ENCODE data around the gene BIN1. TPM values are rescaled to one million over a fixed set of nuclear protein-coding genes. Genes with fewer than 3 reads are reported as not detected.

The BIN1 gene
- total RNA-seq, 1 donor from 2014 or later: 15.8 TPM

DNA sequence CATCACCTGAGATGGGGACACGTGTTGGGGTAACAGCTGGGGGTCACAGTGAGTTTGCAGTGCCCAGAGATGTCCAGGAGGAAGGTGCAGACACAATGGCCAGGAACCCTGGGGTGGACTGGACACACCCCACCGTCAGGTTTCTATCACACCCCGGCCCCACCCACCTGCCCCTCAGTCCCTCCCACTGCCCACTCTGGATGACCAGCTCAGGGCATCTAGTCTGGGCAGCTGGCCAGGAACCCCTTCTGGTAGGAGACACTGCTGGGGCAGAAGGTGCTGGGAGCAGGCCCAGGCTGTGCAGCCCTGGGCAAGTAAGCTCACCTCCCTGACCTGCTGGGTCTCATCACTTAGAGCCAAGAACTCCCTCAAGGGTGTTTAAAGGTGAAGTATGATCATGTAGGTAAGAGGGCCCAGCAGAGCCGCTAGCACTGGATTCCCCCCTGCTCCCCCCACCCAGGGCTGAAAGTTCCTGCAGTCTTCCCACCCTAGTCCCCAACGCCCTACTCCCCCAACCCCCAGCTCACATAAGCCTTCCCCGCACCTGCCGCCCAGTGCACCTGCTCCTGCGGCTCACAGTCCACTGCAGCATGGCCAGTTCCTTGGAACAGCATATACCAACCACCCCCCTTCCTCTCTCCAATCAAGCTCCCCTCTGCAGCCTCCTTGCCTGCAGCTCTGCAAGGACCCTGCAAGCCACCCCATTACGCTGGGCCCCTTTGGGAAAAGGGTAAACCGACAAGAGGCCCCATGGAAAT lies 17.3 kb downstream of the BIN1 start:
- Histone ChIP-seq H3K36me3 (no peaks in the 10 kb centered on the region), H3K27ac (replicated peaks) (no peak overlapping the region), H3K4me3 (no peak overlapping the region), H3K27me3 (ENCODE audit: low read depth) (peaks cover 48% of the 10 kb centered on the region), H3K4me1 (peaks cover 46% of the 10 kb centered on the region), H3K9me3 (replicated peaks) (no peaks in the 10 kb centered on the region)
- no peak for DNase-seq
- TF ChIP-seq CTCF (IDR thresholded peaks at IDR 0.05; ENCODE audit: borderline replicate concordance): no peak
- intact Hi-C loops (cut with micrococcal nuclease): no loop called here

- no peak for DNase-seq
- Histone ChIP-seq H3K9me3 (replicated peaks) (no peaks in the 10 kb centered on the region), H3K4me1 (peaks cover 47% of the 10 kb centered on the region), H3K27ac (replicated peaks) (no peak overlapping the region), H3K4me3 (no peak overlapping the region), H3K36me3 (no peaks in the 10 kb centered on the region), H3K27me3 (ENCODE audit: low read depth) (peaks cover 53% of the 10 kb centered on the region)
- TF ChIP-seq CTCF (IDR thresholded peaks at IDR 0.05; ENCODE audit: borderline replicate concordance): no peak
- intact Hi-C loops (cut with micrococcal nuclease): no loop called here
These were observed 18.2 kb downstream of the BIN1 start for GRCh38 chr2:127088706-127089105.

GRCh38 chr2:127087791-127088495 lies 19.0 kb downstream of the BIN1 start:
- intact Hi-C loops (cut with micrococcal nuclease): no loop called here
- H3K4me3 ChIP-seq: peak overlapping the region; percentile 49
- peaks cover 53% of the 10 kb centered on the region for H3K27me3 ChIP-seq (ENCODE audit: low read depth)
- H3K9me3 ChIP-seq (replicated peaks): no peaks in the 10 kb centered on the region
- no peak for TF ChIP-seq CTCF (IDR thresholded peaks at IDR 0.05; ENCODE audit: borderline replicate concordance)
- H3K36me3 ChIP-seq: no peaks in the 10 kb centered on the region
- no peak for DNase-seq
- peaks cover 53% of the 10 kb centered on the region for H3K4me1 ChIP-seq
- H3K27ac ChIP-seq (replicated peaks): peak overlapping the region; percentile 79

- TF ChIP-seq CTCF (IDR thresholded peaks at IDR 0.05; ENCODE audit: borderline replicate concordance): no peak
- DNase-seq: peak; percentile 83
These were observed 19.8 kb downstream of the BIN1 start for GRCh38 chr2:127086990-127087790.

DNA sequence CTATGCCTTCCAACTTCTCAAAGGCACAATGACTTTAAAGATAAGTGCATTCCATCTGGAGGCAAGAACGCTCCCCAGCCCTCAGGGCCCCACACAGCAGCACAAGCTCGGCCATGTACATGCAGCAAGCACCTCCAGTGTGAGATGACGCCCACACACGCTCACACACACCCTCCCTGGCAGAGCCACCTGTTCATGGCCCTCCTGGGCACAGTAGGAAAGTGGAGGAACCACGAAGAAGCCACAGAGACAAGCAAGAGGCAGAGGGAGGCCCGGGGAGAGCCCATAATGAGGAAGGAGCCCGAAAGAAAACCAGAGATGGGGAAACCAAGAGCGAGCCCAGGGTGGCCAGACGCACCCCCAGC lies 21.7 kb downstream of the BIN1 start:
- intact Hi-C loops (cut with micrococcal nuclease): no loop called here
- Histone ChIP-seq H3K27me3 (ENCODE audit: low read depth) (peaks cover 47% of the 10 kb centered on the region), H3K4me1 (peaks cover 77% of the 10 kb centered on the region), H3K36me3 (no peaks in the 10 kb centered on the region), H3K9me3 (replicated peaks) (no peaks in the 10 kb centered on the region), H3K4me3 (no peak overlapping the region), H3K27ac (replicated peaks) (peak overlapping the region; percentile 65)
- no peak for TF ChIP-seq CTCF (IDR thresholded peaks at IDR 0.05; ENCODE audit: borderline replicate concordance)
- DNase-seq: no peak

More at GRCh38 chr2:127086990-127087790, 19.8 kb downstream of the BIN1 start:
- peaks cover 60% of the 10 kb centered on the region for H3K4me1 ChIP-seq
- H3K27ac ChIP-seq (replicated peaks): peak overlapping the region; percentile 79
- no peaks in the 10 kb centered on the region for H3K9me3 ChIP-seq (replicated peaks)
- intact Hi-C loops (cut with micrococcal nuclease): no loop called here
- H3K27me3 ChIP-seq (ENCODE audit: low read depth): peaks cover 52% of the 10 kb centered on the region
- H3K4me3 ChIP-seq: peak overlapping the region; percentile 49
- no peaks in the 10 kb centered on the region for H3K36me3 ChIP-seq
